GM21529 (cell line): Measurements from ENCODE around the gene HCN4.

ENCODE experiments used
- ATAC-seq: cut with Tn5 transposase; IDR thresholded peaks from one replicate; pipeline ENCODE4 v1.9.1; 2021; ENCODE audit not compliant: unreplicated experiment

Gene HCN4

DNA sequence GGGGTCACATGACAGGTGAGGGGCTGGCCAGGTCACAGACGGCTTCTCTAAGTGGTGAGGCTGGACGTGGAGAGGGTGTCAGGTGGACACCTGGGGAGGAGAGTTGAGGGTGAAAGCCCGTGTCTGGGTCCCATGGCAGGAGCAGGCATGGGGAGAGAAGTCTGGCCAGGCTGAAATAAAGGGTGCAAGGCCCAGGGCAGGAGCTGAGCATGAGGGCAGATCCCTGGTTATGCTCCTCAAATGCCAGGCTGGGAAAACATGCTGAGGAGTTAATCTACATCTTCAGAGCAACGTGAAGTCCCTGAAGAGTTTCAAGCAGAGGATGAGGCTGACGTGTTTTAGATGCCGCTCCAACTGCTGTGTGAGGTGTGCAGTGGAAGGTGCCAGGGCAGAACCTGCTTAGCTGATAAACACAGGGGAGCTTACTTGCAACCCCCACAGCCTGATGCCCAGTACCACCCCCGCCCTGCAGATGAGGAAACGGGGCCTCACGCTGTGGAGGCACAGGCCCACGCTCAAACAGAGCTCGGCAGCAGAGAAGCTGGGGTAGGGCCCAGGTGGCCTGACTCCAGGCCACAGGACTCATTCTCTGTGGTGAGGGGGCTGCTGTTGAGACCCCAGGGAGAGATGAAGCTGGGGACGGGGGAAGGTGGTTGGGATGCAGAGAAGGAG, 40.5 kb downstream of the HCN4 start:
- ATAC-seq, result no peak

- no peak for ATAC-seq
Measured at GRCh38 chr15:73326157-73326556, 42.6 kb downstream of the HCN4 start.

DNA sequence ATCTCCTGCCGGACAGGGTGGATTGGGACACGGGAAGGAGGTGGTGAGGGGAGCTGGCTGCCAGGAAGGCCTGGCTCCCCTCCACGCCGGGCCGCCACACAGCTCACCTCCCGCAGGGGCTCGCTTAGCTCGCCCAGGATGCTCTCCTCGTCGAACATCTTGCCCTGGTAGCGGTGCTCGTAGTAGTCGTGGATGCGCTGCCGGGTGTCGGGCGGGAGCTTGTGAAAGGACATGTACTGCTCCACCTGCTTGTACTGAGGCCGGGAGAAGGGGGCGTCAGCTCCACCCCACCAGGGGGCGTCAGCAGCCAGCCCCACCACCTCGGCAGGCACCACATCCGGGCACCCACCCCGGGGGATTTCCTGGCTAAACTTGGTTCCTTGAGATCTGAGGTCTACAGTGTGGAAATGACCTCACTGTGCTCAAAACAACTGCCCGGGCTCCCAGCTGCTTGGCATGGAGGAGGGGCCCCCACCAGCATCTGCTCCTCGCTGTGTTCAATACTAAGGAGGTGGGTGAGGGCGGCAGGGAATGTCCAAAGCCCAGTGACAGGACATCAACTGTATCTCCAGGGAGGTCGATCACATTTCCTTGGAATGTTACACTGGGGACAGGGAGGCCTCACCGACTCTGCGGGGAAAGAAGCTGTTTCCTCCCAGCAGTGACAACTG, 43.4 kb downstream of the HCN4 start:
- ATAC-seq, result no peak

DNA sequence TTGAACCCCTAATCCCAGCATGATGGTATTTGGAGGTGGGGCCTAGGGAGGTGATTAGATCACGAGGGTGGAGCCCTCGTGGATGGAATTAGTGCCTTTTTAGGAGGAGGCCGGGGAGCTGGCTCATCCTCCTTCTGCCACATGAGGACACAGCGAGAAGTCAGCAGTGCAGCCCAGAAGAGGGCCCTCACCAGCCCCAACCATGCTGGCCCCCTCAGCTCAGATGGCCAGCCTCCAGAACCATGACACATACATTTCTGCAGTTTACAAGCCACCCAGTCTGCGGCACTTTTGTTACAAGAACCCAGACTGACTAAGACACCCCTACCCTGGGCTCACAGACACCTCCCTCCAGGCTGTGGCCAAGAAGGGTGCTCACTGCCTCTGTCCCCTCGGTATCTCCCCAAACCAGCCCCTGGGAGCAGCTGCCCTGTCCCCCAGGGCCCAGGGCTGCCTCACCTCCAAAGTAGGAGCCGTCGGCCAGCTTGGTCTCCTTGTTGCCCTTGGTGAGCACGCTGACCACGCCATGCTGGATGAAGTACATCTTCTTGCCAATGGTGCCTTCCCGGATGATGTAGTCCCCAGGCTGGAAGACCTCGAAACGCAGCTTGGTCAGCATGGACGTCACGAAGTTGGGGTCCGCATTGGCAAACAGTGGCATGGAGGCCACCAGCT, 44.1 kb downstream of the HCN4 start:
- ATAC-seq, result no peak

- ATAC-seq, result no peak
Measured at GRCh38 chr15:73323956-73324355, 44.8 kb downstream of the HCN4 start.

DNA sequence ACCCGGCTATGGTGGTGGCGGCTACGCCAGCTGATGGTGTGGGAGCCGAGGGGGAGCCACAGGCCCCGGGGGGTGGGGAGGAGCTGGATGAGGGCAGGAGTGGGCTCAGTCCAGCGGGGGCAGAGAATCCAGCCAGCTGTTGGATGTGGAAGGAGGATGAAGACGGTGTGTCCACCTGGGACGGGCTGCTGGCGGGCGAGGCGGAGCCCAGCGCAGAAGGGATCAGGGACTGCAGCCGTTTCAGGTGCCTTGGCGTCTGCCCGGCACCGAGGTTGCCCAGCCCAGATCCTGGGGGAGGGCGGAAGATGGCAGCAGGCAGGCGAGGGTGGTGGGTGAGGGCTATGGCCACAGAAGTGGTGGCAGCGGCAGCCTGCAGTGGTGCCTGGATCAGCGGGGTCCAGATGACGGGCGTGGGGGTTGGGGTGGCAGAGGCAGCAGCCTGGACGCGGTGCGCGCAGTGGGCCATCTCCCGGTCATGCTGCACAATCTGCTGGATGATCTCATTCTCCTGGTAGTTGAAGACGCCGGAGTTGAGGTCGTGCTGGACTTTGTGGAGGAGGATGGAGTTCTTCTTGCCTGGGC, 45.3 kb downstream of the HCN4 start:
- ATAC-seq, result no peak

DNA sequence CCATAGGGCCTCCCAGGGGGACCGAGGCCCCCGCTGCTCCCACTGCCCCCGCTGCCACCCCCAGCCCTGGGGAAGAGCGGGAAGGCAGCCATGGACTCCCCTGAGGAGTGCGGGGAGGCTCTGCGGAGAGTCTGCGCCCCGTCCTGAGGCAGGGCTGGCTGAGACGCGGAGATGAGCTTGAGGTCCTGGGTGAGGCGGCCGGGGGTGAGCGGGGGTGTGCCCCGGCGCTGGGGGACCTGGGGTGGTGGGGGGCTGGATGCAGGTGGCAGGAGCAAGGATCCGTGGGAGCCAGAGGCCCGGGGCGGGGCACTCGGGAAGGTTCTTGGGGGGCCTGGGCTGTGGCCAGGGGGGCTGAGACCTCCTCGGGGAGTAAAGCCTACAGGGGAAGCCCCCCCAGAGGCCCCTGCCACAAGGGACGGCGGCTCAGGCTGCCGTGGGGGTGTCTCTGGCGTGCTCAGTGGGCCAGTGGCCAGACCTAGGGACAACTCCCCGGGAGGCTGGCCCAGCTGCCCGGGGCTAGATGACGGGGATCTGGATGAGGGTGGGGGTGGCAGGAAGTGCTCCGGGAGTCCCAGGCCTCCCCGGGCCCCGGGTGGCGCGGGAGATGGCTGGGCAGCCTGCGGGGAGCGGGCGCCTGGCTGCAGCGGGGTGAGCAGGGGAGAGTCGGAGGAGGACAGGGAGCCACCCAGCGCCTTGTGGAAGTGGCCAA, 45.9 kb downstream of the HCN4 start:
- ATAC-seq, result no peak

- ATAC-seq, result no peak
Measured at GRCh38 chr15:73321496-73322450, 47.0 kb downstream of the HCN4 start.

DNA sequence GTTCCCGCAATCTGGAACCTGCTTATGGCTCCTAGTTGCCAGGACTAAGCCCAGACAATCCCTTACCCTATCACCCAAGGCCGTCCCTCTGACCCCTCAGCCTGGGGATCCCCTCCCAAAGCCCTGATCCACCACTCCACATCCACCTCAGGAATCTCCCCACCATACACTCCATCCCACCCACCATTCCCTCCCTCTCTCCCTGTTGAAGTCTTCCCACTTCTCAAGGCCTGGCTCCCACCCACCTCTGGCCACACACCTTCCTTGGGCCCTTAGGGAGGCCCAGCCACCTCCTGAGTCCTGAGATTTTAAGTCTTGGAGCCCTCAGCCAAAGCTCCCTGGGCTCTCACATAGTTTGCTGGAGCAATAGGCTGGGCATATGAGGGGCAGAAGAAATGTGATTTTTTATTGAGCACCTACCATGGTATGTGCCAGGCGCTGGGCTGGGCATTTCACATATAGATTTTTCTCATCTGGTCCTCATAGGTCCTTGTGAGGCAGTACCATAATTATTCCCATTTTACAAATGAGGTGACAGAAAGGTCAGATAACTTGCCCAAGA, 48.1 kb downstream of the HCN4 start:
- no peak for ATAC-seq

DNA sequence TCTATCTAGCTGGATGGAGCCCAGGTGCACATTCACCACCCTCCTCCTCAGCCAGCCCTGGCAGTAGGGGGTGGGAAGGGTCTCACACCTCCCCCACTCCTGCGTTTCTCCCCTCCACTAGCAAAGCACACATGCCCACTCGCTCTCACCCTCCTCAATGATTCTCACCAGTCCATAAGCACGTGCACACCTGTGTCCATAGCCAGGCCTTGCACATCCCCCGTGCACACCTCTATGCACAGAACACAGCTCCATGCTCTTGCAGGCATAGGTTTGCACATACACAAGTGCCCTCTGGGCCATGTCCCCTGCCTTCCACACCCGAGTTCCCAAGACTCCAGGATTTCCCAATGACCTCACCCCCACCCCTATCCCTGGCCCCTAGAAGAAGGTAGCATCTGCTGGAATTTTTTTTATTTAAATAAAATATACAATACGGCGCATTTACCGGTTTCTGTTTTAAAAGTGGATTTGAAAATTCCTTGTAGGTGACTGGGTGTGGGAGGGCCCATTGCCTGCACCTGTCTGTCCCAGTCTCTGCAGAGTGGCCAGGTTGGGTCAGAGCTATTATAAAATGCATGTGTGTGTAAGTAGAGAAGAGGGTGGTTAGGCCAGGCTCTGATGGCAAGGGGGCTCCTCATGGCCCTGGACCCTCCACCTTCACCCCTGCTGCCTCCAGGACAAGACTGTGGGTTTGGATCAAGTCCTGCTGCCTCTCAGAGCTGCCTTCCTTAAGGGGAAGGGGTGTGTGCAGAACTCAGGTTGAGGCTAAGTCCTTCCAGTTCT, 49.1 kb downstream of the HCN4 start:
- no peak for ATAC-seq

GRCh38 chr15:73318463-73319351, 50.1 kb downstream of the HCN4 start:
- ATAC-seq, result no peak

- ATAC-seq, result no peak
Measured at GRCh38 chr15:73317651-73318462, 50.9 kb downstream of the HCN4 start.

DNA sequence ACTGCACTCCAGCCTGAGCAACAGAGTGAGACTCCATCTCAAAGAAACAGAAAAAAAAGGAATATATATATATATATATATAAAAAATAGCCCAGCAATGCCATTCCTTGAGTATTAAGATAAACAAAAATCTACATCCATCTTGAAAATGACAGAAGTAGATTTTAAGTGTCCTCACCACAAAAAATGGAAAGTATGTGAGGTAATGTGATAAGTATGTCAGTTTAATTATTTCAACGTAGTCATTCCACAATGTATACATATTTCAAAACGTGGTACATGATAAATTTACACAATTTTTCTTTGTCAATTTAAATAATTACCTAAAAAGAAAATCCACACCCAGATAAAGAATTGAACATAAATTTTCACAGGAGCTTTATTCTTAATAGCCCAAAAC, 54.9 kb downstream of the HCN4 start:
- ATAC-seq, result no peak

- ATAC-seq, result no peak
Measured at GRCh38 chr15:73308305-73308704, 60.5 kb downstream of the HCN4 start.

- no peak for ATAC-seq
Measured at GRCh38 chr15:73305331-73306211, 63.2 kb downstream of the HCN4 start.

DNA sequence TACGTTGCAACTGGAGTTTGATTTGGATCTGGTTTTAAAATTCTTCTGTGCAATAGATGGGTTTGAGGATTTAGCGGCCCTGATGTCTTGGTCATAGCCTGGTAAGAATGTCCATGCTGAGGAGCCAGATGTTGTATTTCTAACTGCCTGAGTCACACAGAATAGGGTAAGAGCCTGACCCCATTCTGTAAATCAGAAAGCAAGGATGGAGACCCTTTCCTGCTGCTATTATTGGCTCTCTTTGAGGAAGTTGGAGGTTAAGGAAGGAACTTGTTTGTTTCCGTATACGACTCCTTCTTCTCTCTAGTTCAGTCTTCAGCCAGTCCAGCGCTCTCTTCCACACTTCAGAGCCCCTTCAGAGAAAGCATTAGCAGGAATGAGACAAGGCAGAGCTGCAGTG, 65.1 kb downstream of the HCN4 start:
- no peak for ATAC-seq
